HepG2 (cell line): ENCODE measurements around the gene CUEDC2. TPM values are rescaled to one million over a fixed set of nuclear protein-coding genes. Genes with fewer than 3 reads are reported as not detected.
A peak's percentile ranks its signal among the peaks of the same experiment; 100 is the strongest.

Experiments used
- ATF7-NPFF ChIP-seq: sonication (generic); formaldehyde crosslinking; IDR thresholded peaks from 2 replicates; pipeline ENCODE4 v1.8.1; 2023; ENCODE audit warnings: mild to moderate bottlenecking, low read depth, missing genetic modification reagents, moderate library complexity
- FOXO4 ChIP-seq: sonication (generic); formaldehyde crosslinking; conservative IDR thresholded peaks from 2 replicates; pipeline ENCODE4 v1.8.1; 2023; ENCODE audit warnings: missing genetic modification reagents
- FOXP4 ChIP-seq: sonication (generic); formaldehyde crosslinking; IDR thresholded peaks from 2 replicates; pipeline ENCODE4 v1.4.0; 2020; ENCODE audit warnings: missing genetic modification reagents
- HOXA3 ChIP-seq: sonication (generic); formaldehyde crosslinking; IDR thresholded peaks from 2 replicates; pipeline ENCODE4 v1.5.0; 2020; ENCODE audit warnings: missing genetic modification reagents
- LBX2 ChIP-seq: sonication (generic); formaldehyde crosslinking; IDR thresholded peaks from 2 replicates; pipeline ENCODE4 v1.5.0; 2020; ENCODE audit warnings: missing genetic modification reagents, mild to moderate bottlenecking, borderline replicate concordance
- MEIS1 ChIP-seq: sonication (generic); formaldehyde crosslinking; IDR thresholded peaks from 2 replicates; pipeline ENCODE4 v1.9.0; 2021; ENCODE audit warnings: mild to moderate bottlenecking, missing genetic modification reagents, moderate library complexity, borderline replicate concordance
- PPARG ChIP-seq: conservative IDR thresholded peaks from 2 replicates; pipeline ENCODE4 v1.6.1; 2016; ENCODE audit warnings: missing biosample characterization, missing genetic modification reagents
- ZBTB2 ChIP-seq: sonication (generic); formaldehyde crosslinking; IDR thresholded peaks from 2 replicates; pipeline ENCODE4 v1.8.0; 2022; ENCODE audit warnings: low read depth, missing genetic modification reagents
- ZBTB40 ChIP-seq, 2 experiments: fragments of 450-650 bp in 1 of 2; sonication (generic) in 1 of 2; formaldehyde crosslinking in 1 of 2; IDR thresholded peaks; 2 replicates each; pipeline versions ENCODE4 v1.6.1 to v1.8.0; 2016 to 2022; ENCODE audit warnings: antibody characterized with exemption in 1 of 2, mild to moderate bottlenecking in 1 of 2, missing genetic modification reagents in 1 of 2
- ZNF772 ChIP-seq: sonication (generic); formaldehyde crosslinking; IDR thresholded peaks from 2 replicates; pipeline ENCODE4 v1.5.0; 2020; ENCODE audit warnings: mild to moderate bottlenecking, missing genetic modification reagents
- ZSCAN22 ChIP-seq: sonication (generic); formaldehyde crosslinking; IDR thresholded peaks from 2 replicates; pipeline ENCODE4 v1.4.0; 2020; ENCODE audit warnings: mild to moderate bottlenecking, missing genetic modification reagents
- polyA plus RNA-seq, 8 experiments: library from polyadenylated mRNA; depleted of rRNA in 3 of 8; stranded (reverse) in 7 of 8; unstranded in 1 of 8; fragments of >200 nt; fragmentation: Illumina TruSeq in 4 of 8; extraction: Trizol in 4 of 8; gene quantifications; 2 replicates each; pipeline versions ENCODE4 v1.2.1 to v1.2.3, GENCODE V29; 2011 to 2016; ENCODE audit warnings: low read depth in 4 of 8, missing spikeins in 1 of 8, mixed read lengths in 1 of 8; ENCODE audit not compliant: insufficient read depth in 1 of 8
- total RNA-seq, 5 experiments: library from RNA; depleted of rRNA; stranded (reverse); fragments of >200 nt; fragmentation: Illumina TruSeq; extraction: Trizol; gene quantifications; 2 replicates each; pipeline ENCODE4 v1.2.3, GENCODE V29; 2016; ENCODE audit warnings: low read depth in 1 of 5

Gene CUEDC2
- total and polyA plus RNA-seq, 2 of the 13 experiments (the other 11 are each of a cell fraction or from before 2014, with no cell fraction given), result 13.1 to 18.4 TPM

GRCh38 chr10:102450374-102451104, 18.2 kb upstream of the CUEDC2 start (continued):
- TF ChIP-seq ZBTB40 (IDR thresholded peaks at IDR 0.05), result no peak
- TF ChIP-seq ZBTB40 (CRISPR knock-in tag; IDR thresholded peaks at IDR 0.05), result peak; percentile 48; the same call in 1 of the 2 replicates
- TF ChIP-seq PPARG, result no peak
- TF ChIP-seq HOXA3 (CRISPR knock-in tag), result peak; percentile 88
- TF ChIP-seq ZNF772 (CRISPR knock-in tag), result peak; percentile 73; the same call in 1 of the 2 replicates
- no peak for TF ChIP-seq FOXP4 (CRISPR knock-in tag)
- TF ChIP-seq ZBTB2, result peak; percentile 83
- TF ChIP-seq MEIS1, result peak; percentile 32; the same call in 1 of the 2 replicates
- no peak for TF ChIP-seq ZSCAN22
- no peak for TF ChIP-seq LBX2 (CRISPR knock-in tag)
- TF ChIP-seq FOXO4, result no peak
- peak; percentile 89 for TF ChIP-seq ATF7-NPFF (CRISPR knock-in tag)
